Mesenchymal stem cell (in vitro differentiated cells and primary cell): ENCODE data around the gene FEV.

ENCODE experiments used
- DNase-seq: peaks from one replicate; pipeline ENCODE4 v3.0.0-alpha.2; 2013
- H2AFZ ChIP-seq: one replicate; pipeline ENCODE4 v1.6.1; 2013; ENCODE audit warnings: low read depth, mild to moderate bottlenecking, control low read depth, inconsistent platforms, low read length, moderate library complexity
- H2AK5ac ChIP-seq: 2 replicates; pipeline ENCODE4 v1.6.1; 2013; ENCODE audit warnings: low read length, moderate library complexity, mild to moderate bottlenecking, inconsistent platforms; ENCODE audit not compliant: severe bottlenecking
- H2BK120ac ChIP-seq: one replicate; pipeline ENCODE4 v1.6.1; 2013; ENCODE audit warnings: low read depth, mild to moderate bottlenecking, inconsistent platforms, low read length, moderate library complexity
- H2BK12ac ChIP-seq, 2 experiments: one replicate each; pipeline ENCODE4 v1.6.1; 2013; ENCODE audit warnings: inconsistent platforms in 2 of 2, low read length in 2 of 2, mild to moderate bottlenecking in 2 of 2, moderate library complexity in 2 of 2, control low read depth in 1 of 2
- H2BK15ac ChIP-seq: one replicate; pipeline ENCODE4 v1.6.1; 2013; ENCODE audit warnings: mild to moderate bottlenecking, low read depth, inconsistent platforms; ENCODE audit not compliant: poor library complexity, severe bottlenecking
- H2BK5ac ChIP-seq: 2 replicates; pipeline ENCODE4 v1.6.1; 2013; ENCODE audit warnings: low read depth, mild to moderate bottlenecking, low read length, control low read depth, inconsistent platforms; ENCODE audit not compliant: poor library complexity, severe bottlenecking
- H3K14ac ChIP-seq, 2 experiments: one replicate each; pipeline ENCODE4 v1.6.1; 2013; ENCODE audit warnings: inconsistent platforms in 2 of 2, low read length in 2 of 2, control low read depth in 1 of 2, mild to moderate bottlenecking in 1 of 2, moderate library complexity in 1 of 2
- H3K18ac ChIP-seq, 2 experiments: one replicate each; pipeline ENCODE4 v1.6.1; 2013; ENCODE audit warnings: inconsistent platforms in 2 of 2, low read length in 2 of 2, control low read depth in 1 of 2, low read depth in 1 of 2, mild to moderate bottlenecking in 1 of 2
- H3K23ac ChIP-seq, 2 experiments: one replicate each; pipeline ENCODE4 v1.6.1; 2013; ENCODE audit warnings: inconsistent platforms in 2 of 2, low read length in 2 of 2, mild to moderate bottlenecking in 2 of 2, moderate library complexity in 2 of 2, control low read depth in 1 of 2
- H3K27ac ChIP-seq: 2 replicates; pipeline ENCODE4 v1.5.1; 2013; ENCODE audit warnings: mild to moderate bottlenecking, moderate library complexity, low read length, control low read depth, inconsistent platforms; ENCODE audit not compliant: poor library complexity, severe bottlenecking
- H3K27me3 ChIP-seq, 2 experiments: 2 replicates each; pipeline versions ENCODE4 v1.6.1 to v1.7.0; 2013; ENCODE audit warnings: low read length in 2 of 2, mild to moderate bottlenecking in 2 of 2, moderate library complexity in 2 of 2, control low read depth in 1 of 2, inconsistent platforms in 1 of 2; ENCODE audit not compliant: control insufficient read depth in 1 of 2, insufficient read depth in 1 of 2
- H3K36me3 ChIP-seq, 2 experiments: 2 replicates each; pipeline versions ENCODE4 v1.6.1 to v1.7.0; 2013; ENCODE audit warnings: low read length in 2 of 2, control low read depth in 1 of 2, inconsistent platforms in 1 of 2, low read depth in 1 of 2, mild to moderate bottlenecking in 1 of 2; ENCODE audit not compliant: insufficient read depth in 2 of 2, control insufficient read depth in 1 of 2
- H3K4ac ChIP-seq, 2 experiments: one replicate each; pipeline ENCODE4 v1.6.1; 2013; ENCODE audit warnings: inconsistent platforms in 2 of 2, low read length in 2 of 2, mild to moderate bottlenecking in 2 of 2, moderate library complexity in 2 of 2, control low read depth in 1 of 2, low read depth in 1 of 2
- H3K4me1 ChIP-seq: 2 replicates; pipeline ENCODE4 v1.6.1; 2013; ENCODE audit warnings: low read depth, low read length, control low read depth; ENCODE audit not compliant: control insufficient read depth, insufficient read depth
- H3K4me2 ChIP-seq: 2 replicates; pipeline ENCODE4 v1.6.1; 2013; ENCODE audit warnings: low read length, mild to moderate bottlenecking, inconsistent platforms; ENCODE audit not compliant: poor library complexity, severe bottlenecking
- H3K4me3 ChIP-seq, 2 experiments: 2 replicates each; pipeline versions ENCODE4 v1.5.1 to v1.7.0; 2013; ENCODE audit warnings: low read length in 2 of 2, mild to moderate bottlenecking in 2 of 2, control low read depth in 1 of 2, low read depth in 1 of 2; ENCODE audit not compliant: insufficient read depth in 1 of 2
- H3K79me1 ChIP-seq: replicated peaks from 2 replicates; pipeline ENCODE4 v1.6.1; 2013; ENCODE audit warnings: mild to moderate bottlenecking, control low read depth, low read length, inconsistent platforms; ENCODE audit not compliant: poor library complexity, severe bottlenecking
- H3K9ac ChIP-seq: 2 replicates; pipeline ENCODE4 v1.7.0; 2013; ENCODE audit warnings: mild to moderate bottlenecking, low read length, moderate library complexity
- H3K9me3 ChIP-seq: 2 replicates; pipeline ENCODE4 v1.7.0; 2013; ENCODE audit warnings: mild to moderate bottlenecking, low read length; ENCODE audit not compliant: control insufficient read depth
- H4K8ac ChIP-seq: one replicate; pipeline ENCODE4 v1.6.1; 2013; ENCODE audit warnings: inconsistent platforms, mild to moderate bottlenecking, low read length, moderate library complexity
- H4K91ac ChIP-seq: one replicate; pipeline ENCODE4 v1.6.1; 2013; ENCODE audit warnings: mild to moderate bottlenecking, low read length, inconsistent platforms
- WGBS: methylation state at CpG from one replicate; pipeline ENCODE4 v1.1.7; 2013; ENCODE audit warnings: mixed read lengths; 5-methylcytosine and 5-hydroxymethylcytosine counted together

FEV gene

DNA sequence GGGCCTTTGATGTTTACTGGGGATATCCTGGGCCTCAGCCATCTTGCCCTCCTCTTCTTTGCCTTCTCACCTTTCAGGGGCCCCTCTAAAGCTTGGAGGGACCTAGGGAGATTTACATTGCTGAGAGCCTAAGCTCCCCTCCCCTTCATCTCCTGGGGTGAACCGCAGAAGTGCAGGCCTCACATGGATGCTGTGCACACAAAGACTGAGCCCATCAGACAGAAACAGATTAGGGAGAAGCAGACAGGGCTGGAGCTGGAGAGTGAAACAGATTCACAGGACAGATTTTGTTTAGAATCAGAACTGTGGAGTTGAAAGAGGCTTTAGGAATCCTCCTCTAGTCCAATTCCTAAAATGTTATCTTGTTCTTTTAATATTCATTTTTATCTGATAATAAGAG, 28.9 kb downstream of the FEV start:
- no peak overlapping the region for H3K27ac ChIP-seq
- WGBS: 83% methylated on average over 1 of the region's 1 CpG
- H3K18ac ChIP-seq: no peak overlapping the region

GRCh38 chr2:218954541-218955300, 30.3 kb downstream of the FEV start:
- no peak overlapping the region for H2BK5ac ChIP-seq
- H3K27me3 ChIP-seq: peaks cover 86 to 89% of the 10 kb centered on the region in 2 experiments
- H3K23ac ChIP-seq: no peak overlapping the region
- H3K9ac ChIP-seq: no peak overlapping the region
- H3K79me1 ChIP-seq: no peaks in the 10 kb centered on the region
- H3K27ac ChIP-seq: no peak overlapping the region
- H4K8ac ChIP-seq: no peak overlapping the region
- no peak overlapping the region for H2AFZ ChIP-seq
- no peak overlapping the region for H3K18ac ChIP-seq
- no peak overlapping the region for H2BK15ac ChIP-seq
- H3K9me3 ChIP-seq: no peaks in the 10 kb centered on the region
- no peak overlapping the region for H4K91ac ChIP-seq
- H3K4me3 ChIP-seq: no peak overlapping the region
- H3K4me1 ChIP-seq: peaks cover 4% of the 10 kb centered on the region
- H3K4ac ChIP-seq: no peak overlapping the region
- WGBS: 81% methylated on average over 7 of the region's 8 CpGs
- no peak overlapping the region for H2AK5ac ChIP-seq
- no peaks in the 10 kb centered on the region for H3K36me3 ChIP-seq
- H3K14ac ChIP-seq: no peak overlapping the region
- DNase-seq: no peak
- no peak overlapping the region for H3K4me2 ChIP-seq
- H2BK120ac ChIP-seq: no peak overlapping the region
- H2BK12ac ChIP-seq: no peak overlapping the region

More for the DNA sequence above, 28.9 kb downstream of the FEV start:
- H2BK12ac ChIP-seq: no peak overlapping the region
- H2AK5ac ChIP-seq: no peak overlapping the region
- no peaks in the 10 kb centered on the region for H3K79me1 ChIP-seq
- DNase-seq: no peak
- H3K4me3 ChIP-seq: no peak overlapping the region
- peaks cover 84 to 89% of the 10 kb centered on the region in 2 experiments for H3K27me3 ChIP-seq
- no peak overlapping the region for H3K9ac ChIP-seq
- no peak overlapping the region for H2AFZ ChIP-seq
- no peak overlapping the region for H3K23ac ChIP-seq
- no peak overlapping the region for H2BK120ac ChIP-seq
- no peak overlapping the region for H2BK15ac ChIP-seq
- no peak overlapping the region for H3K14ac ChIP-seq
- H3K9me3 ChIP-seq: no peaks in the 10 kb centered on the region
- H3K4ac ChIP-seq: no peak overlapping the region
- H3K36me3 ChIP-seq: no peaks in the 10 kb centered on the region
- H3K4me1 ChIP-seq: peaks cover 13% of the 10 kb centered on the region
- H4K8ac ChIP-seq: no peak overlapping the region
- H4K91ac ChIP-seq: no peak overlapping the region
- no peak overlapping the region for H3K4me2 ChIP-seq
- no peak overlapping the region for H2BK5ac ChIP-seq

DNA sequence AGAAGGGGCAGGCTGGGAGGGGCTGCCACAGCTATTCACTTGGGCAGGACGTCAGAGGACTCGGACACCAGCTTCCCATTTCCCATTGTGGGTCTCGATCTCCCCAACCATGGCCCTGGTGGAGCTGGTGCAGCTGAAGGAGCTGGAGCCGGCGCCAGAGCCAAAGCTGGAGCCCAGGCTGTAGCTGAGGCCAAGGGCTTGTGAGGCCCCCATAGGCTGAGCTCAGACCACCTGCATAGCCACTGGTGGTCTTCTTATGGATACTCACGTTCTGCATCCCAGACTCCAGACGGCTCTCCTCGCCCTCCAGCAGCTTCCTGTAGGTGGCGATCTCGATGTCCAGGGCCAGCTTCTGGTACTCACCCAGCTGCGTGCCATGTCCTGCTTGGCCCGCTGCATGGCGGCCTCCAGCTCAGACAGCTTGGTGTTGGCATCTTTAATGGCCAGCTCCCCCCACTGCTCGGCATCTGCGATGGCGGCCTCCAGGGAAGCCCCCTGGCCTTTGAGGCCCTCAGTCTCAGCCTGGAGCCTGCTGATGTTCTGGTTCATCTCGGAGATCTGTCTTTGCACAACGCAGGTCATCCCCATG, 31.5 kb downstream of the FEV start:
- Histone ChIP-seq H2BK120ac (no peak overlapping the region), H3K4me1 (no peaks in the 10 kb centered on the region), H3K14ac (no peak overlapping the region), H3K27me3 (peaks cover 83 to 90% of the 10 kb centered on the region in 2 experiments), H3K18ac (no peak overlapping the region), H3K79me1 (no peaks in the 10 kb centered on the region), H3K9ac (no peak overlapping the region), H3K23ac (no peak overlapping the region), H2AK5ac (no peak overlapping the region), H2AFZ (no peak overlapping the region), H3K4me3 (no peak overlapping the region), H3K27ac (no peak overlapping the region), H3K36me3 (no peaks in the 10 kb centered on the region), H2BK5ac (no peak overlapping the region), H4K91ac (no peak overlapping the region), H2BK15ac (no peak overlapping the region), H3K9me3 (no peaks in the 10 kb centered on the region), H2BK12ac (no peak overlapping the region), H3K4ac (no peak overlapping the region), H3K4me2 (no peak overlapping the region), H4K8ac (no peak overlapping the region)
- DNase-seq: no peak
- WGBS: 66% methylated on average over 18 of the region's 18 CpGs

GRCh38 chr2:218952160-218952559, 32.8 kb downstream of the FEV start:
- Histone ChIP-seq H3K4ac (no peak overlapping the region), H3K9ac (no peak overlapping the region), H4K8ac (no peak overlapping the region), H3K27ac (no peak overlapping the region), H3K14ac (no peak overlapping the region), H3K9me3 (no peaks in the 10 kb centered on the region), H3K23ac (no peak overlapping the region), H3K27me3 (peaks cover 73 to 82% of the 10 kb centered on the region in 2 experiments), H4K91ac (no peak overlapping the region), H2BK15ac (no peak overlapping the region), H3K79me1 (no peaks in the 10 kb centered on the region), H3K4me1 (no peaks in the 10 kb centered on the region), H2AFZ (no peak overlapping the region), H3K18ac (no peak overlapping the region), H2BK5ac (no peak overlapping the region), H2AK5ac (no peak overlapping the region), H3K36me3 (no peaks in the 10 kb centered on the region), H3K4me2 (no peak overlapping the region), H3K4me3 (no peak overlapping the region), H2BK120ac (no peak overlapping the region), H2BK12ac (no peak overlapping the region)
- 85% methylated on average over 5 of the region's 7 CpGs for WGBS
- no peak for DNase-seq
